Measurements from ENCODE around the gene LPP. TPM values are rescaled to one million over a fixed set of nuclear protein-coding genes. Genes with fewer than 3 reads are reported as not detected.
A peak's percentile ranks its signal among the peaks of the same experiment; 100 is the strongest.

The LPP gene
- total RNA-seq, 1 experiment from 2014 or later = 148 TPM

DNA sequence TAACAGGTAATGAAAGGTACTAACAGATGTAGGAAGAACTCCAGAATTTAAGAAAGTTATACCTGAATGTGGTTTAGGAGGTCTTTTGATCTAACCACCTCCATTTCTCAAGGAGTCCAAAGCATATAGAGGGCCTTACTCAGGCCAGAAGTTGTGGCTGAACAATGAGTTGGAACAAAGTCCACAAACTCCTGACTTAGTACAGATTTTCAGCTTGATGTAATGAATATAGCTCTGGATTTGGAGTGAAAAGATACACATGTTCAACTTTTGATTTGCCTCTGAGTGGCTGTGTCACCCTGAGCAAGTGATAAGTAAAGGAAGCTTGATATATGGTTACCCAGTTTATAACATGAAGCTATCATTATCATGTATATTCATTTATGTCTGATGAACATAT, 390.1 kb downstream of the LPP start:
- Histone ChIP-seq H3K4me3 (no peak overlapping the region), H3K27me3 (ENCODE audit: insufficient read depth, low read depth) (no peaks in the 10 kb centered on the region), H3K79me2 (ENCODE audit: low read depth) (no peaks in the 10 kb centered on the region), H3K36me3 (ENCODE audit: low read depth) (no peaks in the 10 kb centered on the region), H3K4me2 (no peak overlapping the region), H4K20me1 (ENCODE audit: insufficient read depth) (no peaks in the 10 kb centered on the region), H3K4me1 (replicated peaks; ENCODE audit: insufficient read depth) (peaks cover 16% of the 10 kb centered on the region), H3K9me3 (ENCODE audit: insufficient read depth, low read depth) (no peaks in the 10 kb centered on the region), H3K27ac (no peak overlapping the region), H2AFZ (no peak overlapping the region), H3K9me2 (ENCODE audit: insufficient read depth) (no peaks in the 10 kb centered on the region), H3F3A (ENCODE audit: insufficient read depth, low read depth) (no peaks in the 10 kb centered on the region)
- ChIA-PET POLR2A (ENCODE audit: unreplicated experiment) (no interaction called here), CTCF (no interaction called here)
- TF ChIP-seq EZH2 (IDR thresholded peaks at IDR 0.05; ENCODE audit: low read depth) = no peak
- TF ChIP-seq, protein P1, sequence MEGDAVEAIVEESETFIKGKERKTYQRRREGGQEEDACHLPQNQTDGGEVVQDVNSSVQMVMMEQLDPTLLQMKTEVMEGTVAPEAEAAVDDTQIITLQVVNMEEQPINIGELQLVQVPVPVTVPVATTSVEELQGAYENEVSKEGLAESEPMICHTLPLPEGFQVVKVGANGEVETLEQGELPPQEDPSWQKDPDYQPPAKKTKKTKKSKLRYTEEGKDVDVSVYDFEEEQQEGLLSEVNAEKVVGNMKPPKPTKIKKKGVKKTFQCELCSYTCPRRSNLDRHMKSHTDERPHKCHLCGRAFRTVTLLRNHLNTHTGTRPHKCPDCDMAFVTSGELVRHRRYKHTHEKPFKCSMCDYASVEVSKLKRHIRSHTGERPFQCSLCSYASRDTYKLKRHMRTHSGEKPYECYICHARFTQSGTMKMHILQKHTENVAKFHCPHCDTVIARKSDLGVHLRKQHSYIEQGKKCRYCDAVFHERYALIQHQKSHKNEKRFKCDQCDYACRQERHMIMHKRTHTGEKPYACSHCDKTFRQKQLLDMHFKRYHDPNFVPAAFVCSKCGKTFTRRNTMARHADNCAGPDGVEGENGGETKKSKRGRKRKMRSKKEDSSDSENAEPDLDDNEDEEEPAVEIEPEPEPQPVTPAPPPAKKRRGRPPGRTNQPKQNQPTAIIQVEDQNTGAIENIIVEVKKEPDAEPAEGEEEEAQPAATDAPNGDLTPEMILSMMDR (conservative IDR thresholded peaks at IDR 0.05) = no peak
- no peak for DNase-seq
- no TSS peak for BruUV-seq (replicated peaks)
- intact Hi-C loops (cut with micrococcal nuclease; ENCODE audit: unreplicated experiment) = no loop called here

DNA sequence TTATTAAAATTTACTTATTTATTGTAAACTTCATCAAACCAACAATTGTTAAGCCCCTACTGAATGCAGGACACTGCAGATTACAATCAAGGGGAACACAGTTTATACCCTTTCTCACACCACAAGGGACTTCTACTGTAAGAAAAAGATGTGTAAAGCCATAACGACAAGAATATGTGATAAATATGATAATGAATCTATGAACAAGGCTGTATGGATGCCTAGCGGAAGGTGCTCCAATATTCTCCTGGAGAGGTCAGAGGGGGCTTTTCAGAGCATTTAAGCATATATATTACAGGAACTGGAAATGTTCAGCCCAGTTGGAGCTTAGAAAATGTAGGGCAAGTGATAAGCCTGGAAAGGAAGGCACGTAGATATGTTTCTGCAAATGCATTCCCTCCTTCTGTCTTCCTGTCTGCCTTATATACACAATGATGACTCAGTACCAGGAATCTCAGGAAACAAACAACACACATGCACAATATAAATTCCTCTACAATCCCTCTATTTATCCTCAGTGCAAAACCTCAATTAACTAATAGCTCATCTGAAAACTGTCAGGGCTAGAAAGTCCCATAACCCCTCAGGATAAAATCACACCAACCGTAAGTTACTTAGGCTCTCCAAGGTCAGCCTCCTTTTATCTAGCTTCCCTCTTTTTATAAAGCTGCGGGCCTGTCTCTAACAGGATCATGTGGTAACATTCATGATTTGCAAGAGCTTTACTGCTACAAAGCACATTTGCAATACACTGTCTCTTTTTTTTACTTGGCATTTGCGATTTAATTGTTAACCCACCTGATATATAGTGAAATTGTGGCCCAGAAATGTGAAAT, 393.1 kb downstream of the LPP start:
- H3K4me3 ChIP-seq = no peak overlapping the region
- no peaks in the 10 kb centered on the region for H3F3A ChIP-seq (ENCODE audit: insufficient read depth, low read depth)
- intact Hi-C loops (cut with micrococcal nuclease; ENCODE audit: unreplicated experiment) = no loop called here
- H3K9me2 ChIP-seq (ENCODE audit: insufficient read depth) = no peaks in the 10 kb centered on the region
- TF ChIP-seq EZH2 (IDR thresholded peaks at IDR 0.05; ENCODE audit: low read depth) = no peak
- TF ChIP-seq, protein P1 (conservative IDR thresholded peaks at IDR 0.05) = no peak
- H3K4me1 ChIP-seq (replicated peaks; ENCODE audit: insufficient read depth) = peaks cover 16% of the 10 kb centered on the region
- H4K20me1 ChIP-seq (ENCODE audit: insufficient read depth) = no peaks in the 10 kb centered on the region
- DNase-seq = peak; percentile 4 to 86
- H3K27me3 ChIP-seq (ENCODE audit: insufficient read depth, low read depth) = no peaks in the 10 kb centered on the region
- H3K4me2 ChIP-seq = peak overlapping the region; percentile 34
- no peaks in the 10 kb centered on the region for H3K9me3 ChIP-seq (ENCODE audit: insufficient read depth, low read depth)
- H3K36me3 ChIP-seq (ENCODE audit: low read depth) = no peaks in the 10 kb centered on the region
- peak overlapping the region; percentile 13 for H3K27ac ChIP-seq
- no peak overlapping the region for H2AFZ ChIP-seq
- BruUV-seq (replicated peaks) = no TSS peak
- ChIA-PET CTCF (interaction anchor here (0.6 to 0.8 kb wide), 2 partner anchors 27 to 805 kb away, joined by 3 to 4 read pairs; no protein-coding TSS in a partner anchor), POLR2A (ENCODE audit: unreplicated experiment) (interaction anchor here (0.5 to 0.6 kb wide), 3 partner anchors 148 to 1295 kb away, joined by 3 to 9 read pairs (median 3); no protein-coding TSS in a partner anchor)
- no peaks in the 10 kb centered on the region for H3K79me2 ChIP-seq (ENCODE audit: low read depth)

- DNase-seq = no peak
- TF ChIP-seq, protein P1 (conservative IDR thresholded peaks at IDR 0.05) = no peak
- TF ChIP-seq EZH2 (IDR thresholded peaks at IDR 0.05; ENCODE audit: low read depth) = no peak
- H3K4me2 ChIP-seq = no peak overlapping the region
- intact Hi-C loops (cut with micrococcal nuclease; ENCODE audit: unreplicated experiment) = no loop called here
- no peaks in the 10 kb centered on the region for H3K36me3 ChIP-seq (ENCODE audit: low read depth)
- ChIA-PET CTCF (interaction anchor here (0.7 kb wide), 1 partner anchor 638 kb away, joined by 3 read pairs; no protein-coding TSS in a partner anchor), POLR2A (ENCODE audit: unreplicated experiment) (no interaction called here)
- no peaks in the 10 kb centered on the region for H3F3A ChIP-seq (ENCODE audit: insufficient read depth, low read depth)
- H3K27me3 ChIP-seq (ENCODE audit: insufficient read depth, low read depth) = no peaks in the 10 kb centered on the region
- H3K27ac ChIP-seq = no peak overlapping the region
- H3K79me2 ChIP-seq (ENCODE audit: low read depth) = no peaks in the 10 kb centered on the region
- BruUV-seq (replicated peaks) = no TSS peak
- H4K20me1 ChIP-seq (ENCODE audit: insufficient read depth) = no peaks in the 10 kb centered on the region
- H2AFZ ChIP-seq = no peak overlapping the region
- no peaks in the 10 kb centered on the region for H3K9me3 ChIP-seq (ENCODE audit: insufficient read depth, low read depth)
- H3K4me3 ChIP-seq = no peak overlapping the region
- no peaks in the 10 kb centered on the region for H3K4me1 ChIP-seq (replicated peaks; ENCODE audit: insufficient read depth)
- H3K9me2 ChIP-seq (ENCODE audit: insufficient read depth) = no peaks in the 10 kb centered on the region
Observed at GRCh38 chr3:188553569-188553968, 399.6 kb downstream of the LPP start.

All from PC-9 (cell line).